HEK293 (cell line): ENCODE data around the gene ZNF764.

Source experiments
- AEBP2 ChIP-seq: fragments of 450-650 bp; formaldehyde crosslinking; IDR thresholded peaks from 2 replicates; pipeline ENCODE4 v1.5.1; 2016; ENCODE audit warnings: missing biosample characterization, missing genetic modification characterization, borderline replicate concordance
- ELK4 ChIP-seq: IDR thresholded peaks from 2 replicates; pipeline ENCODE4 v1.6.1; 2011; ENCODE audit warnings: mild to moderate bottlenecking, low read depth, low read length, borderline replicate concordance
- KLF16 ChIP-seq: fragments of 450-650 bp; formaldehyde crosslinking; IDR thresholded peaks from 2 replicates; pipeline ENCODE4 v1.5.1; 2017; ENCODE audit warnings: missing biosample characterization, missing genetic modification characterization
- ZBTB11 ChIP-seq: fragments of 450-650 bp; formaldehyde crosslinking; conservative IDR thresholded peaks from 2 replicates; pipeline ENCODE4 v1.5.1; 2016; ENCODE audit warnings: low read depth, missing biosample characterization, missing genetic modification characterization
- ZNF169 ChIP-seq: fragments of 450-650 bp; formaldehyde crosslinking; IDR thresholded peaks from 2 replicates; pipeline ENCODE4 v1.5.1; 2016; ENCODE audit warnings: missing biosample characterization, missing genetic modification characterization
- ZNF398 ChIP-seq: fragments of 450-650 bp; formaldehyde crosslinking; IDR thresholded peaks from 2 replicates; pipeline ENCODE4 v1.5.1; 2017; ENCODE audit warnings: missing biosample characterization, missing genetic modification characterization

GRCh38 chr16:30559690-30560089 is 1.5 kb upstream of the ZNF764 start:
- TF ChIP-seq ELK4: no peak
- no peak for TF ChIP-seq ZBTB11 (tag by site-specific recombination)
- TF ChIP-seq AEBP2 (tag by site-specific recombination): no peak
- no peak for TF ChIP-seq ZNF169
- no peak for TF ChIP-seq ZNF398 (tag by site-specific recombination)
- TF ChIP-seq KLF16 (tag by site-specific recombination): no peak
